Endothelial cell of umbilical vein (primary cell): ENCODE data around the gene ITGB8. TPM values are rescaled to one million over a fixed set of nuclear protein-coding genes. Genes with fewer than 3 reads are reported as not detected.

ENCODE experiments used
- Bru-seq: library from RNA; stranded (reverse); fragments of 400-500 nt; gene quantifications from one replicate; lab custom pipeline; 2021; lab: Mats Ljungman, UMichigan
- BruChase-seq, 2 experiments: library from RNA; stranded (reverse); fragments of 400-500 nt; gene quantifications; one replicate each; lab custom pipeline; 2021; lab: Mats Ljungman, UMichigan
- BruUV-seq: library from RNA; stranded (reverse); fragments of 400-500 nt; replicated peaks from 2 replicates; lab custom pipeline; 2021; lab: Mats Ljungman, UMichigan
- CTCF ChIA-PET: fragments of 300-600, 350-600 bp; sonication (Branson Sonifier 250); formaldehyde crosslinking; loops from one replicate; lab custom pipeline; 2021; ENCODE audit warnings: antibody characterized with exemption, inconsistent platforms; lab: Charles Lee
- POLR2A ChIA-PET: fragments of 300-600, 350-600 bp; sonication (Branson Sonifier 250); formaldehyde crosslinking; loops from one replicate; lab custom pipeline; 2021; ENCODE audit warnings: antibody characterized with exemption, inconsistent platforms; lab: Charles Lee
- DNase-seq: peaks from one replicate; pipeline ENCODE4 v3.0.0-alpha.2; 2011; ENCODE audit warnings: low read depth, low spot score
- FAIRE-seq: peaks from 2 replicates; lab custom pipeline; 2011; peaks lifted over from hg19 to GRCh38; lab: Jason Lieb, UNC
- H2AFZ ChIP-seq: 2 replicates; pipeline ENCODE4 v1.6.0; 2012; ENCODE audit warnings: low read depth, low read length, control low read depth, inconsistent platforms
- H3K27ac ChIP-seq: 2 replicates; pipeline ENCODE4 v1.5.1; 2011; ENCODE audit warnings: low read depth, mild to moderate bottlenecking, control low read depth, low read length, moderate library complexity; ENCODE audit not compliant: insufficient read depth
- H3K27me3 ChIP-seq, 2 experiments: 2 replicates each; pipeline versions ENCODE4 v1.6.0 to v1.6.1; 2011; ENCODE audit warnings: low read length in 2 of 2, mixed read lengths in 1 of 2; ENCODE audit not compliant: control insufficient read depth in 2 of 2, insufficient read depth in 2 of 2
- H3K36me3 ChIP-seq, 2 experiments: 2 replicates in 1 of 2; 3 replicates in 1 of 2; pipeline ENCODE4 v1.5.1; 2011; ENCODE audit warnings: low read length in 2 of 2, mild to moderate bottlenecking in 1 of 2, moderate library complexity in 1 of 2; ENCODE audit not compliant: control insufficient read depth in 2 of 2, insufficient read depth in 2 of 2; ENCODE audit errors: extremely low read depth in 1 of 2
- H3K4me1 ChIP-seq: 3 replicates; pipeline ENCODE4 v1.5.1; 2011; ENCODE audit warnings: mild to moderate bottlenecking, low read length; ENCODE audit not compliant: control insufficient read depth, insufficient read depth; ENCODE audit errors: extremely low read depth
- H3K4me2 ChIP-seq: 2 replicates; pipeline ENCODE4 v1.6.1; 2011; ENCODE audit warnings: low read length, control low read depth, mixed read lengths; ENCODE audit not compliant: insufficient read depth
- H3K4me3 ChIP-seq, 3 experiments: fragments of 200-600 bp in 1 of 3; sonication (generic), shearing (Covaris generic) in 1 of 3; replicated peaks in 1 of 3; 2 replicates each; pipeline ENCODE4 v1.5.1; 2011 to 2016; ENCODE audit warnings: control low read depth in 3 of 3, low read length in 3 of 3, mild to moderate bottlenecking in 2 of 3, inconsistent platforms in 1 of 3, low read depth in 1 of 3, moderate library complexity in 1 of 3; ENCODE audit not compliant: insufficient read depth in 1 of 3
- H3K79me2 ChIP-seq: 2 replicates; pipeline ENCODE4 v1.6.0; 2012; ENCODE audit warnings: low read length, inconsistent platforms; ENCODE audit not compliant: control insufficient read depth, insufficient read depth
- H3K9ac ChIP-seq: replicated peaks from 2 replicates; pipeline ENCODE3; 2011; ENCODE audit warnings: low read length, control low read depth; ENCODE audit not compliant: insufficient read depth; ENCODE audit errors: extremely low read depth
- H3K9me1 ChIP-seq: replicated peaks from 3 replicates; pipeline ENCODE4 v1.6.0; 2011; ENCODE audit warnings: mild to moderate bottlenecking, low read length; ENCODE audit not compliant: control insufficient read depth, insufficient read depth; ENCODE audit errors: extremely low read depth
- H3K9me3 ChIP-seq: replicated peaks from 2 replicates; pipeline ENCODE4 v1.5.1; 2012; ENCODE audit warnings: low read length, inconsistent platforms; ENCODE audit not compliant: control insufficient read depth, insufficient read depth
- H4K20me1 ChIP-seq: replicated peaks from 2 replicates; pipeline ENCODE3; 2011; ENCODE audit warnings: mild to moderate bottlenecking, low read length; ENCODE audit not compliant: control insufficient read depth, insufficient read depth; ENCODE audit errors: extremely low read depth
- EZH2 ChIP-seq: IDR thresholded peaks from 2 replicates; pipeline ENCODE4 v1.6.1; 2012; ENCODE audit warnings: borderline replicate concordance, low read depth, mild to moderate bottlenecking, moderate library complexity, low read length, inconsistent platforms; ENCODE audit not compliant: severe bottlenecking
- FOS ChIP-seq: IDR thresholded peaks from 2 replicates; pipeline ENCODE4 v1.6.1; 2011; ENCODE audit warnings: mild to moderate bottlenecking, low read length, moderate library complexity, borderline replicate concordance; ENCODE audit not compliant: insufficient read depth
- GATA2 ChIP-seq: IDR thresholded peaks from 2 replicates; pipeline ENCODE4 v1.7.0; 2011; ENCODE audit warnings: low read depth, mild to moderate bottlenecking, moderate library complexity, mixed read lengths, low read length; ENCODE audit not compliant: insufficient read length, insufficient read depth
- MYC ChIP-seq: IDR thresholded peaks from one replicate; pipeline ENCODE4 v1.6.1; 2011; ENCODE audit warnings: mild to moderate bottlenecking, low read depth, low read length
- POLR2AphosphoS5 ChIP-seq: IDR thresholded peaks from 2 replicates; pipeline ENCODE4 v1.6.1; 2012; ENCODE audit warnings: low read depth, mild to moderate bottlenecking, control low read depth, low read length, moderate library complexity; ENCODE audit not compliant: insufficient read depth
- dilution Hi-C: fragments of 300-500 bp; cut with MboI; formaldehyde crosslinking; loops from one replicate; pipeline ENCODE4 v1.15.0; 2019; ENCODE audit warnings: low sequenced_read_pairs; ENCODE audit not compliant: extremely low pct_ligation_motif_present
- intact Hi-C: fragments of 100-400 bp; cut with micrococcal nuclease; formaldehyde crosslinking; loops from one replicate; pipeline ENCODE4 v1.10.0; 2022
- long read RNA-seq: library from polyadenylated mRNA; stranded (forward); transcript quantifications from one replicate; pipeline ENCODE4 v2.0.0, GENCODE V29; 2021
- polyA minus RNA-seq, 3 experiments: library from RNA; depleted of rRNA, polyadenylated mRNA; stranded (reverse); fragments of >200 nt; gene quantifications; 1 replicate in 1 of 3; 2 replicates in 2 of 3; pipeline ENCODE4 v1.2.3, GENCODE V29; 2011
- polyA plus RNA-seq, 4 experiments: library from polyadenylated mRNA; depleted of rRNA in 3 of 4; stranded (reverse) in 3 of 4; unstranded in 1 of 4; fragments of >200 nt; gene quantifications; 2 replicates each; pipeline versions ENCODE4 v1.2.1 to v1.2.3, GENCODE V29; 2011 to 2012; ENCODE audit warnings: missing spikeins in 1 of 4
- total RNA-seq: library from RNA; stranded (reverse); gene quantifications from 2 replicates; pipeline ENCODE4 v1.2.3, GENCODE V29; 2021
- TF ChIP-seq, protein P1 (sequence below), 2 donors: IDR thresholded peaks; 1 replicate in 1 of 2; 2 replicates in 1 of 2; pipeline ENCODE4 v1.5.1; 2011; ENCODE audit warnings: low read length in 2 of 2, mild to moderate bottlenecking in 2 of 2, moderate library complexity in 2 of 2, control low read depth in 1 of 2, inconsistent platforms in 1 of 2, low read depth in 1 of 2; ENCODE audit not compliant: insufficient read depth in 1 of 2; ENCODE audit errors: extremely low read depth in 1 of 2
- TF ChIP-seq, protein P2 (sequence below): IDR thresholded peaks from 2 replicates; pipeline ENCODE4 v1.6.1; 2011; ENCODE audit not compliant: insufficient read depth, insufficient read length

Gene ITGB8
- total RNA-seq, result 6.5 and 8.2 TPM in 2 replicates
- polyA plus RNA-seq, result 2.9 and 3.4 TPM in 2 replicates
- polyA plus RNA-seq (2011; cell fraction: cytosol; rRNA removed), result 1.7 and 1.9 TPM in 2 replicates
- 15.1 and 17.8 TPM in 2 replicates for polyA plus RNA-seq (2011; cell fraction: nucleus; rRNA removed)
- 5.3 and 5.5 TPM in 2 replicates for polyA plus RNA-seq (2012)
- 24.0 and 26.2 TPM in 2 replicates for polyA minus RNA-seq
- polyA minus RNA-seq (2011; cell fraction: cytosol; rRNA and poly(A)+ RNA removed), result 15.2 TPM
- 58.9 and 62.7 TPM in 2 replicates for polyA minus RNA-seq (2011; cell fraction: nucleus; rRNA and poly(A)+ RNA removed)
- Bru-seq, nascent RNA, result percentile 71 among the genes with signal in this experiment
- percentile 62 among the genes with signal in this experiment for BruChase-seq, experiment 1, labeled RNA remaining after a 6-hour chase
- percentile 60 among the genes with signal in this experiment for BruChase-seq, experiment 2, labeled RNA remaining after a 2-hour chase
- long read RNA-seq, full-length matches to known transcripts, result 1 of 6 reads
- long read RNA-seq, partial matches to known transcripts, result 0 of 6 reads
- long read RNA-seq, other reads (novel, unspliced or antisense), result 5 of 6 reads

DNA sequence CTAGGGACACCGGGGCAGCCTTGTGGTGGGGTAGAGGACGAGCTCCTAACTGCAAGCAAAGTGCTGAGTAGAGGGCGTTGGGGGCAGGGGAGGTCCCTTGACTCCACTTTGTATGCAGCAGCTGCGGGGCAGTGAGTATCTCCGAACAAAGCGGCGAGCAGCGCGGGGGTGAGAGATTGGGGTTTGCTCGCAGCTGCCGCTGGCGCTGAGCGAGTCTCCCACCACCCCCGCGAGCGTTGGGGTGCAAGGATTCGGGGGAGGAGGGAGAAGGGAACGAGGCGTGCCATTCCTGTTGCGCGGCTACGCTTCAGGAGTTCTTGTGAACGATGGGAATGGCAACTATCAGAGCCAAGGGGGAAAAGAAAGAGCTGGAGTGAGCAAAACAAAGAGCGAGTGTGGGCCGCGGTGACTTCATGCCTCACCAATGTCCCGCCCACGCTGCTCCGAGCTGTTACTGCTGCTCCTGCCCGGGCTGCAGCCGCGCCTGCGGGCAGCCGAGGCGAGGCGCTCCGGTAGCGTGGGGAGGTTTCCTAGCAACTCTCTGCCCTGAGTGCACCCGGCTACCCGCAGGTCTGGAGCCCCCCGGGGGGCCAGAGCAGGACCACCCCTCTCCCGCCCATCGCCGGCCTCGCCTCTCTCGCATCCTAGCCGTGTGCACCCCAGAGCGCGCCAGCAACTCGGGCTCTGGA, at the start of gene ITGB8:
TSS of gene ITGB8 (plus strand) at position 662 of the 689 bp plus-strand sequence. CDS start 907 bp downstream, outside the sequence.
- Histone ChIP-seq H3K79me2 (no peaks in the 10 kb centered on the region), H3K27me3 (no peaks in the 10 kb centered on the region), H3K9me3 (no peaks in the 10 kb centered on the region), H3K36me3 (no peaks in the 10 kb centered on the region), H3K27ac (peak within 1 kb of the TSS; percentile 87), H3K4me2 (peak within 1 kb of the TSS; percentile 76), H4K20me1 (no peaks in the 10 kb centered on the region), H2AFZ (peak within 1 kb of the TSS; percentile 80), H3K9me1 (no peaks in the 10 kb centered on the region), H3K9ac (peak within 1 kb of the TSS; percentile 91), H3K4me3 (peak within 1 kb of the TSS; percentile 51 to 62 (median 53)), H3K4me1 (peaks cover 14% of the 10 kb centered on the region)
- DNase-seq (peak; percentile 90), FAIRE-seq (peak; percentile 69)
- POLR2A ChIA-PET, result interaction anchor here (0.6 to 1.9 kb wide), 5 partner anchors 22 to 268 kb away, joined by 3 to 8 read pairs (median 3); no protein-coding TSS in a partner anchor
- TSS peak; percentile 79 for BruUV-seq
- intact Hi-C loops (loop anchor here (1.0 to 5.0 kb wide), 9 partner anchors 22 to 1097 kb away; partner anchors contain the start of gene SP4), dilution Hi-C loops (no loop called here)
- CTCF ChIA-PET, result interaction anchor here (0.8 to 4.3 kb wide), 29 partner anchors 14 to 617 kb away, joined by 3 to 84 read pairs (median 4); no protein-coding TSS in a partner anchor
- TF ChIP-seq, protein P1, sequence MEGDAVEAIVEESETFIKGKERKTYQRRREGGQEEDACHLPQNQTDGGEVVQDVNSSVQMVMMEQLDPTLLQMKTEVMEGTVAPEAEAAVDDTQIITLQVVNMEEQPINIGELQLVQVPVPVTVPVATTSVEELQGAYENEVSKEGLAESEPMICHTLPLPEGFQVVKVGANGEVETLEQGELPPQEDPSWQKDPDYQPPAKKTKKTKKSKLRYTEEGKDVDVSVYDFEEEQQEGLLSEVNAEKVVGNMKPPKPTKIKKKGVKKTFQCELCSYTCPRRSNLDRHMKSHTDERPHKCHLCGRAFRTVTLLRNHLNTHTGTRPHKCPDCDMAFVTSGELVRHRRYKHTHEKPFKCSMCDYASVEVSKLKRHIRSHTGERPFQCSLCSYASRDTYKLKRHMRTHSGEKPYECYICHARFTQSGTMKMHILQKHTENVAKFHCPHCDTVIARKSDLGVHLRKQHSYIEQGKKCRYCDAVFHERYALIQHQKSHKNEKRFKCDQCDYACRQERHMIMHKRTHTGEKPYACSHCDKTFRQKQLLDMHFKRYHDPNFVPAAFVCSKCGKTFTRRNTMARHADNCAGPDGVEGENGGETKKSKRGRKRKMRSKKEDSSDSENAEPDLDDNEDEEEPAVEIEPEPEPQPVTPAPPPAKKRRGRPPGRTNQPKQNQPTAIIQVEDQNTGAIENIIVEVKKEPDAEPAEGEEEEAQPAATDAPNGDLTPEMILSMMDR (IDR thresholded peaks at IDR 0.05; ENCODE audit: extremely low read depth in 1 of 2, insufficient read depth in 1 of 2, low read depth in 1 of 2, low read length in 2 of 2), result no peak
- TF ChIP-seq GATA2, result no peak
- peak; percentile 67 for TF ChIP-seq POLR2AphosphoS5
- no peak for TF ChIP-seq MYC
- TF ChIP-seq FOS, result no peak
- TF ChIP-seq, protein P2, sequence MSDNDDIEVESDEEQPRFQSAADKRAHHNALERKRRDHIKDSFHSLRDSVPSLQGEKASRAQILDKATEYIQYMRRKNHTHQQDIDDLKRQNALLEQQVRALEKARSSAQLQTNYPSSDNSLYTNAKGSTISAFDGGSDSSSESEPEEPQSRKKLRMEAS, result no peak
- no peak for TF ChIP-seq EZH2
